K562 (cell line): ENCODE measurements around the gene NTRK1.

Experiments
- BRCA1 ChIP-seq, 2 experiments: fragments of 450-650 bp in 1 of 2; sonication (generic) in 1 of 2; formaldehyde crosslinking in 1 of 2; IDR thresholded peaks; 2 replicates each; pipeline versions ENCODE4 v1.5.0 to v1.6.1; 2017 to 2020; ENCODE audit warnings: mild to moderate bottlenecking in 1 of 2, missing genetic modification reagents in 1 of 2
- CEBPG ChIP-seq, 3 experiments: fragments of 200-800 bp in 1 of 3; sonication (Bioruptor generic) in 1 of 3; sonication (generic) in 1 of 3; formaldehyde crosslinking in 1 of 3; IDR thresholded peaks in 2 of 3; conservative IDR thresholded peaks in 1 of 3; 2 replicates each; pipeline versions ENCODE4 v1.6.1 to v1.8.0; 2016 to 2022; ENCODE audit warnings: missing compliant biosample characterization in 2 of 3, missing genetic modification characterization in 2 of 3, mild to moderate bottlenecking in 1 of 3, missing genetic modification reagents in 1 of 3
- CHD1 ChIP-seq: fragments of 200-600 bp; sonication (generic); IDR thresholded peaks from one replicate; pipeline ENCODE4 v1.6.1; 2012; ENCODE audit warnings: mild to moderate bottlenecking, moderate library complexity, low read length, inconsistent platforms
- CTCF ChIP-seq, 3 experiments: IDR thresholded peaks in 2 of 3; conservative IDR thresholded peaks in 1 of 3; 2 replicates each; pipeline ENCODE4 v1.5.1; 2011 to 2012; ENCODE audit warnings: low read length in 3 of 3, mild to moderate bottlenecking in 3 of 3, control low read depth in 2 of 3, improper control_type of control experiment in 1 of 3, inconsistent platforms in 1 of 3, low read depth in 1 of 3, mixed read lengths in 1 of 3, moderate library complexity in 1 of 3; ENCODE audit not compliant: insufficient read depth in 2 of 3
- EP300 ChIP-seq: IDR thresholded peaks from 2 replicates; pipeline ENCODE4 v1.6.1; 2012; ENCODE audit warnings: low read length, improper control_type of control experiment
- KDM1A ChIP-seq, 2 experiments: fragments of 450-650 bp; IDR thresholded peaks; 2 replicates each; pipeline ENCODE4 v1.6.1; 2016; ENCODE audit warnings: mild to moderate bottlenecking in 2 of 2
- NR3C1 ChIP-seq: sonication (generic); formaldehyde crosslinking; IDR thresholded peaks from 2 replicates; pipeline ENCODE4 v1.8.1; 2022; ENCODE audit warnings: missing genetic modification reagents
- PATZ1 ChIP-seq: fragments of 250-450 bp; sonication (Bioruptor Pico); IDR thresholded peaks from 2 replicates; pipeline ENCODE4 v1.5.0; 2020; ENCODE audit warnings: mild to moderate bottlenecking, borderline replicate concordance
- POLR2A ChIP-seq: fragments of 450-650 bp; conservative IDR thresholded peaks from 2 replicates; pipeline ENCODE4 v1.6.1; 2016
- RUNX1 ChIP-seq: sonication (generic); IDR thresholded peaks from 2 replicates; pipeline ENCODE4 v1.6.1; 2016; ENCODE audit warnings: antibody characterized with exemption, low read depth
- SIRT6 ChIP-seq: IDR thresholded peaks from one replicate; pipeline ENCODE4 v1.6.1; 2012; ENCODE audit warnings: low read depth, mild to moderate bottlenecking, control low read depth, inconsistent platforms, low read length, moderate library complexity
- TARDBP ChIP-seq: fragments of 450-650 bp; IDR thresholded peaks from 2 replicates; pipeline ENCODE4 v1.6.1; 2016
- ZNF280A ChIP-seq: fragments of 450-650 bp; IDR thresholded peaks from 2 replicates; pipeline ENCODE4 v1.6.1; 2018; ENCODE audit warnings: mild to moderate bottlenecking, low read depth; ENCODE audit not compliant: partially characterized antibody

- TF ChIP-seq TARDBP (no peak), NR3C1 (CRISPR knock-in tag) (no peak), CHD1 (no peak), BRCA1 (IDR thresholded peaks at IDR 0.05) (no peak), BRCA1 (CRISPR knock-in tag; IDR thresholded peaks at IDR 0.05) (no peak), PATZ1 (no peak), POLR2A (no peak), RUNX1 (no peak), SIRT6 (no peak), ZNF280A (no peak), EP300 (no peak), KDM1A (IDR thresholded peaks at IDR 0.05) (peak in 1 of 2 experiments; percentile 37; a peak in 2 of 4 replicates), CTCF (IDR thresholded peaks at IDR 0.05 in 2 of 3, conservative IDR thresholded peaks at IDR 0.05 in 1 of 3; ENCODE audit: insufficient read depth in 2 of 3, low read depth in 1 of 3, low read length in 3 of 3) (no peak), CEBPG (CRISPR knock-in tag; IDR thresholded peaks at IDR 0.05) (no peak), CEBPG (tag; conservative IDR thresholded peaks at IDR 0.05 in 1 of 2, IDR thresholded peaks at IDR 0.05 in 1 of 2) (no peak)
Observed at GRCh38 chr1:156926175-156926574, 65.5 kb downstream of the NTRK1 start.
